CD4-positive, alpha-beta T cell treated with Interleukin-6 for 4 hours (primary cell): ENCODE measurements around the gene NPFFR1.
A peak's percentile ranks its signal among the peaks of the same experiment; 100 is the strongest.
"Not testable (repeated sequence)": the region's sequence is repeated elsewhere in the genome, so short reads cannot be mapped to it uniquely, and the experiment has no call there.

Experiments used
- DNase-seq: peaks from one replicate; pipeline ENCODE4 v3.0.0-alpha.2; 2020; ENCODE audit warnings: mixed read lengths

NPFFR1 gene

DNA sequence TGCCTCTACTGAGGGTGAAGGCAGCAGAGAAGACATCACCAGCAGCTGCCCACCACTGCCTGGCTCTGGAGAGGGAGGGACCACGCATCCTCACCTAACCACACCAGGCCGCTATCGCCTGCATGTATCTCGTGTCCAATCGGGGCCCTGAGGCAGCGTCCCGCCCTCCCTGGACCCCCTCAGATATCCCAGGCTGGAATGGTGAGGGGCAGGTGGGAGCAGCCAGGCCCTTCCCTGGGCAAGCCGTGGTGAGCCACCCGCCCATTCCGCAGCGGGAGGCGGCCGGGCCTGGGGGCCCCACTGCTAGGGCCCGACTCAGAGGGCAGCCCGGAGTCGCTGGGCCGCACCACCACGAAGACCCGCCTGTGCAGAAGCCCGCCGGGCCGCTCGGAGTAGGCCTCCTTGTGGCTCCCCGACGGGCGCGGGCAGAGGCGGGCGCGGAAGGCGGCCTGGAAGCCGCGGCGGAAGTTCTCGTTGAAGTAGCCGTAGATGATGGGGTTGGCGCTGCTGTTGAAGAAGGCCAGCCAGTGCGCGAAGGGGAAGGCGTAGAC, 29.0 kb downstream of the NPFFR1 start:
- DNase-seq, result no peak

DNA sequence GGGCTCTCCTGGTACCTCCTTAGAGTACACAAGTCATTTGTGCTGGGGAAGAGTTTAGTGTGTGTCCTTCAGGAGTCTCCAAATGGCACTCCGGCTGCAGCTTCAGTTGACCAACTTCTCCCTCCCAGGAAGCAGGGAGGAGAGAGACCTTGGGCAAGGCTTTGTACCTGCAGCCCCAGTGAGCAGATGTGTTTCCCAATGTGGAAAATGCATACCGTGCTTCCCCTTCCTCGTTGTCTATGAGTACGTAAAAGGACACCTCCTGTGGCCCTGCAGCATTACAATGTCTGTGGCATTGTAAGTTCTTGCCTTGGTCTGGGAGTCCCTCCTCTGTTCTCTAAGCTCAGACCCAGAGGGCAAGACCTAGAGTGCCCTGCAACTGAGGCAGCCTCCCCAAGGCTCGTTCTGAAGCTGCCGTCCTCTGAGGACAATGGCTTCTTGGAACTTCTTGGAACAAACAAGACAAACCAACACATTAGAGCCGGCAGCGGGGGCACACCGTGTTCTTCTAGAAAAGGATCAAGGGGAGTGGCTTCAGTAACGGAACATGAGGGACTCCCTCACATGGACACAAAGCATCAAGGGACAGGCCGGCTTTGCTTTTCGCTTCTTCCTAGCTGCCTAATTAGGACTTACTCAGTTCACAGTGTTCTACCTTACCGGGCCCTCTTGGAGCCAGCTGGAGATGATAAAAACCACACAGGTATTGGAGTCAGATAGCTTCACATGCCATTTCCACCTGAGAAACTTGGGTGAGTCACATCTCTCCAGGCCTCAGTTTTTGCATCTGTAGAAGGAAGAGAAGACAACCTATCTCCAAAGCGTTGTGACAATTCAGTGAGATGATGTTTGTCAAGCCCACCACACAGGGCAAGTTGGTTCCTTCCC, 29.7 kb downstream of the NPFFR1 start:
- DNase-seq, result no peak

DNA sequence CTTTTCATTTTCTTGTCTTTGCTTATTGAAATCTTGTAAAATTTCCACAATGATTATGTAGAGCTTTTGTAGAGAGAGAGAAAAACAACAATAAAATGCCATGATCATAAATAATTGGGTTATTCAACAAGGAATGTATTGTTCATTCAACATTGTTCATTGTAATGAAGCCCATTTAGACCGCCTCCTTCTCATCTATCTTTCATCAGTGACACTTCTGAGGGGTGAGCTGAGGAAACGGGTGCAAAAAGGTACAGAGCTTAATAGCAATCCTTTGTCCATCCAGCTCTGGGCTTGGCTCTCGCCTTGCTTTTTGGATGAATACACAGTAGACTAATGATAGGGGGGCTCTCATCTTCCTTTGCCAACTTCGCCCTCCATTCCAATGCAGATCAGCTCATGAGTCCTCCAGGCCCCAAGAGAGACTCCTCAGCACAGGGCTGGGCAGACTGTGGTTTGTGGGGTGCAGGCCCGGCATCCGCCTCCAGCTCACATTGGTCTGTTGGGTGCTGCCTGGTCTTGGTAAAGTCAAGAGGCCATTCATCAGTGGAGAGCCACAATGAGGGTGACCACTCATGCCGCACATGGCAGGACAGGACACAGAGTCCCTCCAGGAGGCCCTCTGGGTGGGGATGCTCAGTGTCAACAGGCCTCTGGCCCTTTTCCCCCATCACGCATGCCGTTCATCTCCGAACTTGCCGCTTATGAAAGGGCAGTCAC, 32.7 kb downstream of the NPFFR1 start:
- DNase-seq, result no peak

DNA sequence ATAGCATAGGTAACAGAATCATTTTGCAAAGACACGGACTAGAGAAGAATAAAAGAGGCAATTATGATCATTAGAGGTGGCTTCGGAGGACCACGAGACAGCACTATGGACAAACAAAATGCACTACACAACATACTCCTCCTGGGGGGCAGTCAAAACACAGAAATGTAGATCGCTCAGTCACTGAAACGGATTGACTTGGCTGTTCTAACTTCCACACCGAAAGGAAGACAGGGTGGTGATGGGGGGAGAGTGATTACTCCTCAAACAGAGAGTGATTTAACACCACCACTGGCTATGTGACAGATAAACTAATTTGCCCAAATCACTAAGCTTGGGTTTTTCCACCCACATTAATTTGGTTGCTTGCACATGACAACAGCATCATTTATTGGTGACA, 36.4 kb downstream of the NPFFR1 start:
- no peak for DNase-seq

DNA sequence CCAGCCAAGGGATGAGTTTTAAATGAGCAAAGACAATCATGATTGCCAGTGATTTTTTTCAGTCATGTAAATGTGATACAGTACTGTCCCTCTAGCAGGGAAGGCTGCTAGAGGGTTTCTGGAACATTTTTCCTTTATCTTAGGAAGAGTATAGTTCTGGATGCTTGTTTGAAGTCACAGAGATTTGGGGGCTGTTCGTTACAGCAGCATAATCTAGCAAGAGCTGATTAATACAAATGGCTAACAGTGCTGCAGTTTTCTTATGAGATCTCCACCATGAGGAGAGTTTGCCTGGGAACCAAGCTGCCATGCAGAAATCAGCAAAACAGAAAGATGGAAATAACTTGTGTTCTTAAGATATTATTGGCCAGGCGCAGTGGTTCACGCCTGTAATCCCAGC, 42.7 kb downstream of the NPFFR1 start:
- DNase-seq, result no peak

DNA sequence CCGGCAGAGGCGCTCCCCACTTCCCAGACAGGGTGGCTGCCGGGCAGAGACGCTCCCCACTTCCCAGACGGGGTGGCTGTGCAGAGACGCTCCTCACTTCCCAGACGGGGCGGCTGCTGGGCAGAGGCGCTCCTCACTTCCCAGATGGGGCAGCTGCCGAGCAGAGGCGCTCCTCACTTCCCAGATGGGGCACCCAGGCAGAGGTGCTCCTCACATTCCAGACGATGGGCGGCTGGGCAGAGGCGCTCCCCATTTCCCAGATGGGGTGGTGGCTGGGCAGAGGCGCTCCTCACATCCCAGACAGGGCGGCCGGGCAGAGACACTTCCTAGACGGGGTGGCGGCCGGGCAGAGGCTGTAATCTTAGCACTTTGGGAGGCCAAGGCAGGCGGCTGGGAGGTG, 43.8 kb downstream of the NPFFR1 start:
- not testable (repeated sequence) for DNase-seq

DNA sequence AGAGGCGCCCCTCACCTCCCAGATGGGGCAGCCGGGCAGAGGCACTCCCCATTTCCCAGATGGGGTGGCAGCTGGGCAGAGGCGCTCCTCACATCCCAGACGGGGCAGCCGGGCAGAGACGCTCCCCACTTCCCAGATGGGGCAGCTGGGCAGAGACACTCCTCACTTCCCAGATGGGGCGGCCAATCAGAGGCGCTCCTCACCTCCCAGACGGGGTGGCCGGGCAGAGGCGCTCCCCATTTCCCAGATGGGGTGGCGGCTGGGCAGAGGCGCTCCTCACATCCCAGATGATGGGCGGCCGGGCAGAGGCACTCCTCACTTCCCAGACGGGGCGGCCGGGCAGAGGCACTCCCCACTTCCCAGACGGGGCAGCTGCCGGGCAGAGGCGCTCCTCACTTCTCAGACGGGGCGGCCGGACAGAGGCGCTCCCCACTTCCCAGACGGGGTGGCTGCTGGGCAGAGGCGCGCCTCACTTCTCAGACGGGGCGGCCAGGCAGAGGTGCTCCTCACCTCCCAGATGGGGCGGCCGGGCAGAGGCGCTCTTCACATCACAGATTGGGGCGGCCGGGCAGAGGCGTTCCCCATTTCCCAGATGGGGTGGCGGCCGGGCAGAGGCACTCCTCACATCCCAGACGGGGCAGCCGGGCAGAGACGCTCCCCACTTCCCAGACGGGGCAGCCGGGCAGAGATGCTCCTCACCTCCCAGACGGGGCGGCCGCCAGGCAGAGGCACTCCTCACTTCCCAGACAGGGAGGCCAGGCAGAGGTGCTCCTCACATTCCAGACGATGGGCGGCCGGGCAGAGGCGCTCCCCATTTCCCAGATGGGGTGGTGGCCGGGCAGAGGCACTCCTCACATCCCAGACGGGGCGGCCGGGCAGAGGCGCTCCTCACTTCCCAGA, 44.5 kb downstream of the NPFFR1 start:
- DNase-seq, result not testable (repeated sequence)

DNA sequence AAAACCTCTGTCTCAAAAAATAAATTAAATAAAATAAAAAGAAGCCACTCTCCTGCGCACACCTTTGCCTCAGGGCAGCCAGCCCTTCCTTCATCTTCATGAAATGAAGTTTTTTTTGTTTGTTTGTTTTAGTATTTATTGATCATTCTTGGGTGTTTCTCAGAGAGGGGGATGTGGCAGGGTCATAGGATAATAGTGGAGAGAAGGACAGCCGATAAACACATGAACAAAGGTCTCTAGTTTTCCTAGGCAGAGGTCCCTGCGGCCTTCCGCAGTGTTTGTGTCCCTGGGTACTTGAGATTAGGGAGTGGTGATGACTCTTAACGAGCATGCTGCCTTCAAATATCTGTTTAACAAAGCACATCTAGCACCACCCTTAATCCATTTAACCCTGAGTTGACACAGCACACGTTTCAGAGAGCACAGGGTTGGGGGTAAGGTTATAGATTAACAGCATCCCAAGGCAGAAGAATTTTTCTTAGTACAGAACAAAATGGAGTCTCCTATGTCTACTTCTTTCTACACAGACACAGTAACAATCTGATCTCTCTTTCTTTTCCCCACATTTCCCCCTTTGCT, 45.8 kb downstream of the NPFFR1 start:
- DNase-seq, result not testable (repeated sequence)

DNA sequence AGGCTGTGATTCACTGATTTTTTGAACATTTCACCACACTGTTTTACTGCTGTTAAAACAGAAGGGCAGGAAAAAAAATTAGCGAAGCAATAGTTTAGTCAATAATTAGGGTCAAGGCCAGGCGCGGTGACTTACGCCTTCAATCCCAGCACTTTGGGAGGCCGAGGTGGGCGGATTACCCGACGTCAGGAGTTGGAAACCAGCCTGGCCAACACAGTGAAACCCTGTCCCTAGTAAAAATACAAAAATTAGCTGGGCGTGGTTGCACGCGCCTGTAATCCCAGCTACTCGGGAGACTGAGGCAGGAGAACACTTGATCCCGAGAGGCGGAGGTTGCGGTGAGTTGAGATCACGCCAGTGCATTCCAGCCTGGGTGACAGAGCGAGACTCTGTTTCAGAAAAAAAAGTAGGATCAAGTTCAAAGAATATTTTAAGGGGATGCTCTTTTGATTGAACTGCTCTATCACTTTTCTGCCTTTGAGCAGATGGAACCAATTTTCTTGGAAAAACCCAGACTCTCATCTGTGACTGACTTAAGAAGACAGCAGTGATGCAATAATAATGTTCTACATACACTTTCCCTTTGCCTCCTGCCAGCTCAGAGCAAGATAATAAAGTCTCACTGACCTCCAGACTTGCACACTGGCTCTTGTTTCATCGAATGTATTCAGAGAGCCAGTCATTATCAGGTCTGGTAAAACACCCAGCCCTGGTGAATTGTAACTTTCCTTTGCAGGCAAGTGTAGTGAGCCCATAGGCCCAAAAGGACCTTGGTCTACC, 48.9 kb downstream of the NPFFR1 start:
- DNase-seq, result no peak

DNA sequence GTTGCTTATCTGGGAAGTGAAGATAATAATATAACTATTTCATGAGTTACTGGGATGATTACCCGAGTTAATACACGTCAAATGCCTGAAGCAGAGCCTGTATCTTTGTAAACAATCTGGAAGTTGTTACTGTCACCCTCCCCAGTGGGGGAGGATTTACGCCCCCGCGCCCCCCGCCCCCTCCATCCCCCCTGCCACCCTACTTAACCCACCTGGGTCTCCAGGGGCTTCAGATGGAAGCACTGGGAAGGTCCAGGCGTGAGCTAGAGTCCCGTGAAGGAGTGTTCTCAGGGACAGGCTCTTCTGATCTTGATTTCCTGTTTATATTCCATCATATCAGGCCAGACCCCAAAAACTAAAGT, 49.9 kb downstream of the NPFFR1 start:
- DNase-seq, result peak; percentile 3

DNA sequence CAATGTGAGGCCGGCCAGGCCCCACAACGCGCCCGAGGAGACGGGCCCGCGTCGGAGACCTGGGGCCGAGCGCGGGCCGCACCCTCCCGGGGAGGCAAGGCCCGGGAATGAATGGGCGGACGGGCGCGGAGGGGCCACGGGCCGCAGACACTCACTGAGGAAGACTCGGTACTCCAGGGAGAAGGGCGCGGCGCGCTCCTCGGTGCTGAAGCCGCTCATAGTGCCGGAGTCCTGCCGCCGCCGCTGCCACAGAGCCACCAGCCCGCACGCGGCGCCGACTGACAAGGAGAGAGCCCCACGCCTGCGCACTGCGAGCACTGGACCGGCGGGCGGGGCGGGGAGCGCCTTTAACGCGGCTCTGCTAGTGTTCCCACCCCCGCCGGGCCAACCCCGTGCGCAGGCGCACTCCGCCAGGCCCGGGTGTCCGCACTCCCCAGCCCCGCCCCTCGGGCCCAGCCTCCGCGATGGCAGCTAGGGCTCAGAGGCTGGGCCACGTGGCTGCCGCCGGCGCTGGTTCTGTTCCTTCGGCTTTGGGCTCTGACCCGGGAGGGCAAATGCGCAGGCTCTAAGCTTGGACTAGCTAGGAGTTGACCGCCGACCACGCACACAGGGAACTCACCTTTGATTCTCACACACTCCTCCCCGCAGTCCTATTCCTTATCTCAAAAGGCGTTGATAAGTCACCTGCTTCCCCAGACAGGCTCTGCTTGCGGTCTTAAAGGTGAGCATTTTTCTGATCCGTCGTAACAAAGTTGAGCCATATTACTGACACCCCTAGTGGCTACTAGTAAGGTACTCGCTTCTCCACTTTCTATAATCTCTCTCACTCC, 50.5 kb downstream of the NPFFR1 start, which contains the start of gene PPA1:
PPA1 (minus strand) TSS at position 321 of the 830 bp plus-strand sequence; CDS start at position 219, 102 bp downstream.
- DNase-seq, result peak; percentile 100

DNA sequence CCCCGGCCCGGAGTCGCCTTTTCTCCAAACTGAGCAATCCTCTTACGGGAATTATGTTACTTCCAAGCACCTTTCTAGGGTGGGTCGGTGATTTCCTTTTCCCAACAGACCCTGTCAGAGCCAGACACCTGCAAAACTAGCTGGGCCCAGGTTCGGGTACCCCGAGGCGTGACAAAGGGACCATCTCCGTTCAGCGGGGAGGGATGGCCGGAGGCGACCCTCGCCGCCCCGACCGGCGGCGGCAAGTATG, 51.0 kb downstream of the NPFFR1 start:
- DNase-seq, result peak; percentile 14

DNA sequence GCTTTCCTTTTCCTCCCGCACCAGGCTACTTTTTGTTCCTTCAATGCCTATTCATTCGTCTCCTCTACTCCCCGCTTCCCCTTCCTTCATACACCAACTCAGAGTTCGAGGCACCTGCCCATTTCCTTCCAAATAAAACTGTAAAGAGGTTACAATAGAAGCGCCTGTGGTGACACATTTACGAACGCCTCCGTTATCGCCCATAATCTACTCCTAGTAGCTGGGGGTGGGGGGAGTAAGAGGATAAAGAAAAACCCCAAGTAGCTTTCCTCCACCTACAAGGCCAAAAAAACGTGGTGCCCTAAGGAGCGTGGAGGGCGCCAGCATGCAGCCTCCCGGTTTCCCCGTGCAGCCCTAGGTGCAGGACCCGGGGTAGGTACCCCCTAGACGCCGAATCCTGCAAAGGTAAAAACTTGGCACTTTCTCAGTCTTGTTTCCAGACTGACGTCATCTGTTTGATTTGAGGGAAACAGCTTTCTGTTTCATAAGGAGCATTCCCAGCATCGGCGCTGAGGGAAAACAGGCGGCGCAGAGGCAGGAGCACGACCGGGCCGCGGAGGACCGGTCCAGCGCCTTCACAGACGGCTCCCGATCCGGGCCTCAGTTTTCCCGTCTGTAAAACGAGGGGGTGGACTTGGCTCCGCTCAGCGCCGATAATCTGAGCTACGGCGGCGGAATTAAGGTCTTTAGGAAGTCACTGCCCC, 51.5 kb downstream of the NPFFR1 start:
- peak; percentile 53 for DNase-seq

DNA sequence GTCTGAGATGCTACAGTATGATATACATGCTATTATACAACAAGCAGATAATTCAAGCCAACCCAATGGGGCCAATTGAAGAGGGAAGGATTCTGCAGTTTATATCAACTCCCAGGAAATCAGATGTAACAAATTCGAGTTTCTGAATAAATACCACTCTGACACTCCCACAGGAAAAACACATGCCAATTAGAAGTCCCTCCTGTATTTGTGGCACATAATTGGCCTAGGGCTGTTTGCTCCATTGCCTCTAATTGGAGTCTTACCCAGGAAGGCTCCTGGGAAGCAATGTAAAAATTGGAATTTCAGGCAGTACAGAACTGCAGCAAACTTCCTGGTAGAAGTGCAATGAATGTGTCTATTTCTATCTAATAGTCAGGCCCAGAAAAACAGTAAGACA, 55.3 kb downstream of the NPFFR1 start:
- no peak for DNase-seq

DNA sequence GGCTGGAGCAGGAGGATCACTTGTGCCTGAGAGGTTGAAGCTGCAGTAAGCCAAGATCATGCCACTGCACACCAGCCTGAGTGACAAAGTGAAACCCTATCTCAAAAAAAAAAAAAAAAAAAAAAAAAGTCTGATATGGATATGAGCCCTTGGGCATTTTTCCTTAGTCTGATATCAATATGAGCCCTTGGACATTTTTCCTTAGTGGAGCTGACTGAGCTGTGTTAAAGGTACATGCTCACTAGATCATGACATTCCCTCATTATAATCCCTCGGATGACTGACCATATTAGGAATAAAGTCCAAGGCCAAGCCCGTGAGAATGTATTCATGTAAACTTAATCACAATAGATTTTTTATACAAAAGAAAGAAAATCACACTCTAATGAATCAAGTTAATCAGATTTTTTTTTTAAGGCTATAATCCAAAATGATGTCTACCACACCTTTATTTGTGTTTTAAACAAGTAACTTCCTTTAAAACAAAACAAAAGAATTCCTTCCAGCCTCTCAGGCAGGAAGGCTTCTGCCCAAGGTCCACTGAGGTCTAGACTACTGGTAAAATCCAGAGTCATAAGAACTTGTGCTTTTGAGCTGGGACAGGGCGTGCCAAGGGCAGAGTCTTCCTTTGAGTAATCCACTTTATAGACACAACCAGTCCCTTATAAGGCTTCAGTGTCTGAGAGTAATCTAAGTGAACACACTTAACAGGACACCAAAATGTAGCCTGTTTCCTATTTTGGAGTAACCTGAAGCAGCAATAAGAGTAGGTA, 56.1 kb downstream of the NPFFR1 start:
- DNase-seq, result no peak

DNA sequence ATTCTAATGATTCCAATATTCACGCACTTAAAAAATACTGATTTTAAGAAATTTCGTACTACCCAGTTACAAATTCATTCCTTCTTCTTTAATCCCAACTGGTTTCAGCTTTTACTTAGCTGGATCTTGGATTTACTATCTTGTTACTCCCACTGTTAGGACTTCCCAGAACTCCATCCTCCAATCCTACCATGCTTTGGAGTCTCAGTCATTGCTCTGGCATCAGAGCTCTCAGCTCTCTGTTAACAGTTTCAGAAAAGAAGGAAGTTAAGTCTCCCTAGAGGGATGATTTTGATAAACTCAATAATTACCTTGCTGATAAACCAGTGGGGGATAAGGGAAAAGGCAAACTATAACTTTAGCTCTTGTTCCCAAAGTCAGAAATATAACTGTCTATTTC, 60.1 kb downstream of the NPFFR1 start:
- no peak for DNase-seq

DNA sequence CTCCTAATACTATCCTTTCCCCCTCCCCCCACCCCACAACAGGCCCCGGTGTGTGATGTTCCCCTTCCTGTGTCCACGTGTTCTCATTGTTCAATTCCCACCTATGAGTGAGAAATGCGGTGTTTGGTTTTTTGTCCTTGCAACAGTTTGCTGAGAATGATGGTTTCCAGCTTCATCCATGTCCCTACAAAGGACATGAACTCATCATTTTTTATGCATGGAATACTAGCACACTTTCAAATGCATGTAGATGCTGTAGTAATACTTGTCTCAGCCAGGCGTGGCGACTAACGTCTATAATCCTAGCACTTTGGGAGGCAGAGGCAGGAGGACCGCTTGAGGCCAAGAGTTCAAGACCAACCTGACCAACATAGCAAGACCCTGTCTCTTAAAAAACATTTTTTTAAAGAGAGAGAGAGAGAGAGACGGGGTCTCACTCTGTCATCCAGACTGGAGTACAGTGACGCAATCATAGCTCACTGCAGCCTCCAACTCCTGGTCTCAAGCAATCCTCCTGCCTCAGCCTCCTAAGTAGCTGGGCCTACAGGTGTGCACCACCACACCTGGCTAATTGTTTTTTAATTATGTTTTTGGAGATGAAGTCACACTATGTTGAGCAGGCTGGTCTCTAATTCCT, 60.9 kb downstream of the NPFFR1 start:
- DNase-seq, result not testable (repeated sequence)

DNA sequence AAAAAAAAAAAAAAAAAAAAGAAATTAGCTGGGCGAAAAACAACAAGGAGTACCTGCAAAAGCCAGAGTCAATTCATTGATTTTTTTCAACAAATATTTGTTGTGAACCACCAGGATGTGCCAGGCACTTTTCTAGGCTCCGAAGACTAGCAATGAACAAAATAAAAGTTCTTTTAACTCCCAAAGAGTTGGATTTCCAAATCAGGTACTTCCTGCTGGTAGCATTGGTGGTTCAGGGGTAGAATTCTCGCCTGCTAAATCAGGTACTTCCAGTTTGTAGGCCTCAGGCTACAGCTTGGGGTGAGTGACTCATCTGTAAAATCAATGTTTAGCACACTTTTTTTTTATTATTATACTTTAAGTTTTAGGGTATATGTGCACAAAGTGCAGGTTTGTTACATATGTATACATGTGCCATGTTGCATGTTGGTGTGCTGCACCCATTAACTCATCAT, 61.4 kb downstream of the NPFFR1 start:
- no peak for DNase-seq

DNA sequence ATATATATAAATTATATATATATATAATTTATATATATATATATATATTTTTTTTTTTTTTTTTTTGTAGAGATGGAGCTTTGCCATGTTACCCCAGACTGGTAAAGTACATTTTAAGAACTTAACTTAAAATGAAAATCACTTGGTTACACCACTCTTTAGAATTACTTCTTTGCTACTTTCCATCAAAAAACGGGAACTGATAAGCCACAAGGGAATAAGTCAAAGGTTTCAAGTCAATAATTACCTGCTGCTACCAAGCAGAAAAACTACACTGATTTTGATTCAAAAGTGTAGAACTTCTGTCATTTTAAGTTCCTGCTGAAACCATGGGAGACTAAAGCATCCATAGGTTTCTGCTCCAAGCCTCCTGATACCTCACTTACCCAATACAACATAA, 62.8 kb downstream of the NPFFR1 start:
- no peak for DNase-seq
